ENCODE results near the gene SNRK. TPM values are rescaled to one million over a fixed set of nuclear protein-coding genes. Genes with fewer than 3 reads are reported as not detected.

SNRK gene
- total and polyA plus RNA-seq, 4 donors, result 7.8 to 95.1 (median 38.7) TPM

DNA sequence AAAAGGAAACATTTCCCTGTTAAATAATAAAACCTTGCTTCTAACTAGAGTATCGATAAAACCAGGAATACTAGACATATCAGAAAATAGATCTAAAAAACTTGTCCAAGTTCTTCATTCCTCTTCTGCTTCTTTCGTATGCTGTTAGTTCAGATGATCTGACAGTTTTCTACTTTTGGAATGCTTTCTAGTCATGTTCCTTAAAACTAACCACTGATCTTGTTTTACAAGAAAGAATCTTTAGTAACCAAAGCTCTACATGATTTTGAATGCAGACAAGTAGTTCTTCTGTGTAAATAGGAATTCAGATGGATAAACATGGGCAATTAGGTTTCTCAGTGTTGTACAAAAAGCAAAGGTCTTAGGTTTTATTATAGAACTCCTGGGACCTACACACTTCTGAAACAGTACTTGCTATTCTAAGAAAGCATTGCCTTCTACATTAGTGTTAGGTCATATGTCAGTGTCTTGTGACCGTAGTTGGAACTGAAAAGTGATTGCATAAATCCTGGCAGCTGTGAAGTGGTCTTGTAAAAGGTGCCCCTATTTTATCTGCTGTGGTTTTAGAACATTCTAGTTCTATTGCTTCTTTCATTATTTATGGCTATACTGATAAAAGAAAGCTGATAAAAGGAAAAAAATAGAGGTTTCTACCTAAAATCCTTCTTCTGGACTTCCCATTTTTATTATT is 40.7 kb downstream of the SNRK start:
- DNase-seq (no peak), ATAC-seq (ENCODE audit: low FRiP score) (peak; percentile 70)
- no peaks in the 10 kb centered on the region for H3K9me3 ChIP-seq (ENCODE audit: control insufficient read depth, low read length)
- H3K4me3 ChIP-seq (ENCODE audit: low read length in 2 of 2), result no peak overlapping the region
- no peaks in the 10 kb centered on the region for H3K36me3 ChIP-seq (ENCODE audit: control insufficient read depth in 1 of 2, insufficient read depth in 2 of 2, low read length in 1 of 2)
- WGBS, 2 donors, result 30 to 34% methylated on average over 3 of the region's 3 CpGs
- H3K27ac ChIP-seq (ENCODE audit: low read depth in 1 of 2, low read length in 2 of 2), result no peak overlapping the region
- H3K4me1 ChIP-seq (ENCODE audit: control insufficient read depth in 1 of 2, insufficient read depth in 2 of 2, low read length in 2 of 2), result peaks cover 0 to 2% of the 10 kb centered on the region in 2 donors
- no peaks in the 10 kb centered on the region for H3K27me3 ChIP-seq (ENCODE audit: control insufficient read depth in 1 of 2, insufficient read depth in 2 of 2, low read length in 1 of 2)
- intact Hi-C loops (cut with DNase I), result no loop called here

DNA sequence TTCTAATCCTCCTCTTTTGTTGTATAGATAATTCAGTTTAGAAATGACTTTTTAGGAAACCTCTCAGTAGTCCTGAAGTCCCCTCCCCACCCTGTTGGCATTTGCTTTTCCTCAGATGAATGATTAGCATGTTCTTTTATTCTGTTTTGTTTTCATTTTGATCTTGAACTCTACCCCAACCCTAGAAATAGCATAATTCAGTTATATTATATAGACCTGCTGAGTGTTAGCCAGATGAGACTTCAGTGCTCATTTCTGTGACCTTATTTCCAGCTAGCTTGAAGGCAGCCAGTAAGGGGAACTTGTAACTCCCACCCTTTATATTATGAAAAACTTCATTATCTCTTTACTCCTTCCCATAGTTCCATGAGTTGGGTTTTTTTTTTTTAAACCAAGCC is 41.2 kb downstream of the SNRK start:
- no peak for ATAC-seq (ENCODE audit: low FRiP score)

DNA sequence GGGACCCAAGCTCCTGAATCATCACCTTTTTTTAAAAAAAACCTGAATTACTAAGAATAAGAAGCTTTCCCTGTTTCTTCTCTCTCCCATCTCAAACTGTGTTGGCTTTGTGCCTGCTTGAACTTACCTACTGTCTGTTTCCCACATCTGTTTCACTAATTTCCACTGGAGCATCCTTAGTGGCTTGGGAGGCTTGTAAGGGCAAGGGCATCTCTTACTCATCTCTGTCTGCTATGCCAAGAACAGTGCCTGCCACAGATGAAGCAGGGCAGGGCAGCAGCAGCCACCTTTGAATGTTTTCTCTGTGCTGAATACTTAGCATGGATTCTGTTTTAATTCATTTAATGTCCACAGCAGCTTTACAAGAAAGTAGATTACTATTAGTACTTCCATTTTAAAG is 42.3 kb downstream of the SNRK start:
- no peak for ATAC-seq (ENCODE audit: low FRiP score)
- no peaks in the 10 kb centered on the region for H3K36me3 ChIP-seq (ENCODE audit: control insufficient read depth in 1 of 2, insufficient read depth in 2 of 2, low read length in 1 of 2)
- H3K27ac ChIP-seq (ENCODE audit: low read depth in 1 of 2, low read length in 2 of 2), result no peak overlapping the region

More for the DNA sequence above, 41.2 kb downstream of the SNRK start:
- Histone ChIP-seq H3K27ac (ENCODE audit: low read depth in 1 of 2, low read length in 2 of 2) (no peak overlapping the region), H3K4me1 (ENCODE audit: control insufficient read depth in 1 of 2, insufficient read depth in 2 of 2, low read length in 2 of 2) (peaks cover 0 to 2% of the 10 kb centered on the region in 2 donors), H3K9me3 (ENCODE audit: control insufficient read depth, low read length) (no peaks in the 10 kb centered on the region), H3K27me3 (ENCODE audit: control insufficient read depth in 1 of 2, insufficient read depth in 2 of 2, low read length in 1 of 2) (no peaks in the 10 kb centered on the region), H3K36me3 (ENCODE audit: control insufficient read depth in 1 of 2, insufficient read depth in 2 of 2, low read length in 1 of 2) (no peaks in the 10 kb centered on the region), H3K4me3 (ENCODE audit: low read length in 2 of 2) (no peak overlapping the region)
- intact Hi-C loops (cut with DNase I), result no loop called here
- no peak for DNase-seq

DNA sequence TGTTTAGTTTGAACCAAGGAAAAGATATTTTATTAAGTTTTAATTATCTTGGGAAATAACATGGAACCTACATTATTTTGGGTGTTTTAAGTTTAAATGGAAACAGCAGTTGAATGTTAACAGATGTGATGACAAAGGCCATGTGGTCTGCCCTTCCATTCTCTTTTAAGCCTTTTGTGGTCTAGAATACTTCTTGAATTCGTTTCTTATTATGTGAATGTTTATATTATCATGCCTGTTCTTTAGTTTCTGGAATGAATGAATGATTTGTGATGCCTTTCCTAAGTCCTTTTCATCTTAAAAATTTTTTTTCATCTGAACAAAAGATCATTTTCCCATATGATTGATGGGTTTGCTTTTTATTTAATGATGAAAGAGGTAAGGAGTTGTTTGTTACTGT is 44.6 kb downstream of the SNRK start:
- DNase-seq, result no peak
- Histone ChIP-seq H3K4me3 (ENCODE audit: low read length in 2 of 2) (no peak overlapping the region), H3K4me1 (ENCODE audit: control insufficient read depth in 1 of 2, insufficient read depth in 2 of 2, low read length in 2 of 2) (peaks cover 0 to 2% of the 10 kb centered on the region in 2 donors), H3K36me3 (ENCODE audit: control insufficient read depth in 1 of 2, insufficient read depth in 2 of 2, low read length in 1 of 2) (peaks cover 0 to 2% of the 10 kb centered on the region in 2 donors), H3K9me3 (ENCODE audit: control insufficient read depth, low read length) (no peaks in the 10 kb centered on the region), H3K27ac (ENCODE audit: low read depth in 1 of 2, low read length in 2 of 2) (no peak overlapping the region), H3K27me3 (ENCODE audit: control insufficient read depth in 1 of 2, insufficient read depth in 2 of 2, low read length in 1 of 2) (no peaks in the 10 kb centered on the region)
- intact Hi-C loops (cut with DNase I), result no loop called here
- WGBS, 2 donors, result 63 to 78% methylated on average over 1 of the region's 1 CpG
- no peak for ATAC-seq (ENCODE audit: low FRiP score)

More for the DNA sequence above, 42.3 kb downstream of the SNRK start:
- intact Hi-C loops (cut with DNase I), result no loop called here
- Histone ChIP-seq H3K27me3 (ENCODE audit: control insufficient read depth in 1 of 2, insufficient read depth in 2 of 2, low read length in 1 of 2) (no peaks in the 10 kb centered on the region), H3K4me1 (ENCODE audit: control insufficient read depth in 1 of 2, insufficient read depth in 2 of 2, low read length in 2 of 2) (peaks cover 0 to 2% of the 10 kb centered on the region in 2 donors), H3K4me3 (ENCODE audit: low read length in 2 of 2) (no peak overlapping the region), H3K9me3 (ENCODE audit: control insufficient read depth, low read length) (no peaks in the 10 kb centered on the region)
- no peak for DNase-seq

DNA sequence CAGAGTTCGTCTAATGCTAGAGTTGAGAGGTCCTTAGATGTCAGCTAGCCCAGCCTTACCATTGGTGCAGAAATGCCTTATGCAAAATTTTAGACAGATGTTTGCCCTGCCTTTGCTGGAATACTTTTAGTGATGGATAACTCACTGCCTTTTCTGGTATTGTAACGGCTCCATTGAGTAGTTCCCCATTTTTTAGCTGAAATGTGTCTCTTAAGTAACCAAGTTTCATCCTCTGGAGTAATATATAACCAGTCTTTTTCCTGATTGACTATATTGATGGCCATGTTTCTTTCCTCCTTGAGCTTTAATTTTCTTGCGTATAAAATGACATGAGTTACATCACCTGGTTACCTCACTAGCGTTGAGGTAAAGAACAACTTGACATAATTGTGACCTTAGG is 45.0 kb downstream of the SNRK start:
- H3K4me1 ChIP-seq (ENCODE audit: control insufficient read depth in 1 of 2, insufficient read depth in 2 of 2, low read length in 2 of 2), result peaks cover 0 to 2% of the 10 kb centered on the region in 2 donors

DNA sequence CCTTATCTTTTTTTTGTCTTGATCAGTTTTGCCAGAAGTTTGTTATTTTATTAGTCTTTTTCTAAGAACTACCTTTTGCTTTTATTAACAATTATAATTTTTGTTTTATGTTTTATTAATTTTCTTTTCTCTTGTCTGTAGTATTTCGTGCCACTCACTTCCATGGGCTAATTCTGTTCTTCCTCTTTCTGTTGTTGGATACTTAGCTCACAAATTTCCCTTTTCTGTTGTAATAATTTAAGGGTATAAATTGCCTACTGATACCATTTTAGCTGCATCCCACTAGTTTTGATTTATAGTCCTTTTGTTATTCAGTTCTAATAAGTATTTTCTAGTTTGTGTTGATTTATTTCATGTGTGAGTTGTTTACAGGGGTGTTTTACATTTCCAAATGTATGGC is 48.6 kb downstream of the SNRK start:
- WGBS, 2 donors, result 94 to 100% methylated on average over 1 of the region's 1 CpG
- DNase-seq, result no peak
- H3K9me3 ChIP-seq (ENCODE audit: control insufficient read depth, low read length), result peaks cover 5% of the 10 kb centered on the region

More for the DNA sequence above, 45.0 kb downstream of the SNRK start:
- intact Hi-C loops (cut with DNase I), result no loop called here
- H3K27ac ChIP-seq (ENCODE audit: low read depth in 1 of 2, low read length in 2 of 2), result no peak overlapping the region
- H3K36me3 ChIP-seq (ENCODE audit: control insufficient read depth in 1 of 2, insufficient read depth in 2 of 2, low read length in 1 of 2), result peaks cover 0 to 2% of the 10 kb centered on the region in 2 donors
- H3K4me3 ChIP-seq (ENCODE audit: low read length in 2 of 2), result no peak overlapping the region
- H3K9me3 ChIP-seq (ENCODE audit: control insufficient read depth, low read length), result peaks cover 1% of the 10 kb centered on the region
- WGBS, 2 donors, result 89 to 95% methylated on average over 4 of the region's 4 CpGs
- ATAC-seq (ENCODE audit: low FRiP score), result no peak
- H3K27me3 ChIP-seq (ENCODE audit: control insufficient read depth in 1 of 2, insufficient read depth in 2 of 2, low read length in 1 of 2), result no peaks in the 10 kb centered on the region
- no peak for DNase-seq

DNA sequence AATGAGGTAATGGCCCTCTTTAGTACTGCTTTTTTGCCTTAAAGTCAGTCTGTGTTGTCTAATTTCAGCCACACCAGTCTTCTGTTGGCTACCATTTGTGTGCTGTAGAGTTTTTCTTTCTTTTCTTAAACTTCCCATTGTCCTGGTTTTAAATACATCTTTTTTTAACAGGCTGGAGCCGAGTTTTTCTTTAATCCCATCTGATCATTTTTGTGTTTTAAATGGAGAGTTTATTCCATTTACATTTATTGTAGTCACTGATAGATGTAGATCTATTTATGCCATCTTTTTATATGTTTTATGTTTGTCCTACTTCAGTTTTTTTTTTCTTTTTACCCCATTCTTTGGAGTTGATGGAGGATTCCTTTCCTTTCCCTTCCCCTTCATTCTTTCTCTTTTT is 49.5 kb downstream of the SNRK start:
- WGBS, 2 donors, result 97 to 98% methylated on average over 1 of the region's 1 CpG
- H3K9me3 ChIP-seq (ENCODE audit: control insufficient read depth, low read length), result peaks cover 5% of the 10 kb centered on the region
- DNase-seq (no peak), ATAC-seq (ENCODE audit: low FRiP score) (no peak)
- H3K27ac ChIP-seq (ENCODE audit: low read depth in 1 of 2, low read length in 2 of 2), result no peak overlapping the region
- intact Hi-C loops (cut with DNase I), result no loop called here
- H3K4me3 ChIP-seq (ENCODE audit: low read length in 2 of 2), result no peak overlapping the region
- no peaks in the 10 kb centered on the region for H3K4me1 ChIP-seq (ENCODE audit: control insufficient read depth in 1 of 2, insufficient read depth in 2 of 2, low read length in 2 of 2)
- no peaks in the 10 kb centered on the region for H3K27me3 ChIP-seq (ENCODE audit: control insufficient read depth in 1 of 2, insufficient read depth in 2 of 2, low read length in 1 of 2)
- H3K36me3 ChIP-seq (ENCODE audit: control insufficient read depth in 1 of 2, insufficient read depth in 2 of 2, low read length in 1 of 2), result peaks cover 8% of the 10 kb centered on the region in 2 donors

More for the DNA sequence above, 48.6 kb downstream of the SNRK start:
- H3K4me3 ChIP-seq (ENCODE audit: low read length in 2 of 2), result no peak overlapping the region
- intact Hi-C loops (cut with DNase I), result no loop called here
- H3K36me3 ChIP-seq (ENCODE audit: control insufficient read depth in 1 of 2, insufficient read depth in 2 of 2, low read length in 1 of 2), result peaks cover 4 to 5% of the 10 kb centered on the region in 2 donors
- H3K27me3 ChIP-seq (ENCODE audit: control insufficient read depth in 1 of 2, insufficient read depth in 2 of 2, low read length in 1 of 2), result no peaks in the 10 kb centered on the region
- ATAC-seq (ENCODE audit: low FRiP score), result no peak
- no peaks in the 10 kb centered on the region for H3K4me1 ChIP-seq (ENCODE audit: control insufficient read depth in 1 of 2, insufficient read depth in 2 of 2, low read length in 2 of 2)
- no peak overlapping the region for H3K27ac ChIP-seq (ENCODE audit: low read depth in 1 of 2, low read length in 2 of 2)

DNA sequence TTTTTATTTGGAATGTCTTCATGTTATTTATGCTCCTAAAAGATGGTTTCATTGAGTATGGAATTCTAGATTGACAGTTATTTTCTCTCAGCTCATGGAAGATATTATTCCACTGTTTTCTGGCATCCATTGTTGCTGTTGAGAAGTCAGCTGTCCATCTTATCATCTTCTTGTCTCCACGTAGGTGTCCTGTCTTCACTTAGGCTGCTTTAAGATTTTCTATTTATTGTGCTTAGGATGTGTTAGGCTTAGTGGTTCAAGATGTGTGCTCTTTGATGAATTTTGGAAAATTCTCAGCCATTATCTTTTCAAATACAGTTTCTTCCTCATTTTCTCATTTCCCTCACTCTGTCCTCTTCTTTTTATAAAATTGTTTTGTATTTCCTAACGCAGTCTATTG is 52.0 kb downstream of the SNRK start:
- 95 to 97% methylated on average over 2 of the region's 2 CpGs for WGBS, 2 donors
- Histone ChIP-seq H3K4me3 (ENCODE audit: low read length in 2 of 2) (no peak overlapping the region), H3K27ac (ENCODE audit: low read depth in 1 of 2, low read length in 2 of 2) (no peak overlapping the region), H3K9me3 (ENCODE audit: control insufficient read depth, low read length) (peaks cover 5% of the 10 kb centered on the region), H3K4me1 (ENCODE audit: control insufficient read depth in 1 of 2, insufficient read depth in 2 of 2, low read length in 2 of 2) (no peaks in the 10 kb centered on the region), H3K36me3 (ENCODE audit: control insufficient read depth in 1 of 2, insufficient read depth in 2 of 2, low read length in 1 of 2) (peaks cover 10 to 13% of the 10 kb centered on the region in 2 donors), H3K27me3 (ENCODE audit: control insufficient read depth in 1 of 2, insufficient read depth in 2 of 2, low read length in 1 of 2) (no peaks in the 10 kb centered on the region)
- DNase-seq, result no peak
- intact Hi-C loops (cut with DNase I), result no loop called here
- ATAC-seq (ENCODE audit: low FRiP score), result no peak

DNA sequence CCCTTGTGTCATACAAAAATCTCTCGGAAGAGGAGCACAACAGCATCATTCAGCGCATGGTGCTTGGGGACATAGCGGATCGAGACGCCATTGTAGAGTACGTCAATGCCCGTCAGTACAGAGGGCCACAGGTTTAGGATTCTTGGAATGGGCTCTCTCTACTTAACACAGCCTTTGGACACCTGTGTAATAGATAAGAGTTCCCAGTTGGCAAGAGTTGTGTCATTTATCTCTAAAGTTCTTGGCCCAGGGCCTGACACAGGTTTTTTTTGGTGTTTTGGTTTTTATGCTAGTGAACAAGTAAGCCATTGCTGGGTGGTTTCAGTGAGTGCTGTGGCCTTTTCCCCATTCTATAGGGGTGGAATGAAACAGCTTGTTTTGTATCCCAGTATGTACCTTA is 54.1 kb downstream of the SNRK start:
- 98% methylated on average over 7 of the region's 7 CpGs for WGBS, 2 donors
- Histone ChIP-seq H3K27ac (ENCODE audit: low read depth in 1 of 2, low read length in 2 of 2) (no peak overlapping the region), H3K27me3 (ENCODE audit: control insufficient read depth in 1 of 2, insufficient read depth in 2 of 2, low read length in 1 of 2) (no peaks in the 10 kb centered on the region), H3K4me1 (ENCODE audit: control insufficient read depth in 1 of 2, insufficient read depth in 2 of 2, low read length in 2 of 2) (no peaks in the 10 kb centered on the region), H3K36me3 (ENCODE audit: control insufficient read depth in 1 of 2, insufficient read depth in 2 of 2, low read length in 1 of 2) (peaks cover 13 to 14% of the 10 kb centered on the region in 2 donors), H3K9me3 (ENCODE audit: control insufficient read depth, low read length) (peaks cover 5% of the 10 kb centered on the region), H3K4me3 (ENCODE audit: low read length in 2 of 2) (no peak overlapping the region)
- DNase-seq (no peak), ATAC-seq (ENCODE audit: low FRiP score) (no peak)
- intact Hi-C loops (cut with DNase I), result no loop called here
